T-cell (primary cell): ENCODE measurements around the gene DNAH6. TPM values are rescaled to one million over a fixed set of nuclear protein-coding genes. Genes with fewer than 3 reads are reported as not detected.
A peak's percentile ranks its signal among the peaks of the same experiment; 100 is the strongest.

Source experiments
- ATAC-seq, 4 experiments: fragments of 200-7000 bp in 3 of 4; fragments of 150-1000 bp in 1 of 4; cut with Tn5 transposase; replicated peaks in 1 of 4; 1 replicate in 3 of 4; 2 replicates in 1 of 4; pipeline ENCODE4 v1.10.0; 2021; ENCODE audit warnings: moderate library complexity in 3 of 4, mild to moderate bottlenecking in 2 of 4, moderate number of reproducible peaks in 1 of 4
- CTCF ChIA-PET, 2 donors: fragments of 300-600 bp; sonication (Branson Sonifier 250); formaldehyde crosslinking; loops; one replicate each; lab custom pipeline; 2022; ENCODE audit warnings: antibody characterized with exemption in 2 of 2; lab: Charles Lee
- POLR2A ChIA-PET, 2 donors: fragments of 300-600 bp; sonication (Branson Sonifier 250); formaldehyde crosslinking; loops; one replicate each; lab custom pipeline; 2022; ENCODE audit warnings: antibody characterized with exemption in 2 of 2; lab: Charles Lee
- DNase-seq, 35 experiments: peaks; one replicate each; pipeline versions ENCODE4 v3.0.0 to v3.0.0-alpha.2; 2013 to 2023
- H3K27ac ChIP-seq: one replicate; pipeline ENCODE4 v1.5.1; 2013; ENCODE audit warnings: low read length
- H3K27me3 ChIP-seq, 2 experiments: replicated peaks in 1 of 2; 1 replicate in 1 of 2; 2 replicates in 1 of 2; pipeline versions ENCODE4 v1.6.1 to v1.7.0; 2013; ENCODE audit warnings: low read length in 1 of 2, mixed read lengths in 1 of 2; ENCODE audit not compliant: control insufficient read depth in 2 of 2, insufficient read depth in 2 of 2; ENCODE audit errors: extremely low read depth in 1 of 2
- H3K36me3 ChIP-seq, 2 donors: 1 replicate in 1 of 2; 2 replicates in 1 of 2; pipeline versions ENCODE4 v1.6.1 to v1.7.0; 2013; ENCODE audit warnings: low read length in 1 of 2; ENCODE audit not compliant: control insufficient read depth in 2 of 2, insufficient read depth in 1 of 2; ENCODE audit errors: extremely low read depth in 1 of 2
- H3K4me1 ChIP-seq, 2 experiments: 1 replicate in 1 of 2; 2 replicates in 1 of 2; pipeline versions ENCODE4 v1.6.1 to v1.7.0; 2013; ENCODE audit warnings: low read length in 2 of 2, mixed read lengths in 1 of 2; ENCODE audit not compliant: insufficient read depth in 2 of 2, control insufficient read depth in 1 of 2; ENCODE audit errors: extremely low read depth in 1 of 2
- H3K4me3 ChIP-seq, 2 donors: 1 replicate in 1 of 2; 2 replicates in 1 of 2; pipeline versions ENCODE4 v1.5.1 to v1.7.0; 2013; ENCODE audit warnings: mild to moderate bottlenecking in 2 of 2, low read length in 1 of 2, moderate library complexity in 1 of 2; ENCODE audit not compliant: control insufficient read depth in 1 of 2; ENCODE audit errors: extremely low read depth in 1 of 2
- H3K9me3 ChIP-seq: 2 replicates; pipeline ENCODE4 v1.7.0; 2013
- H3K27ac Mint-ChIP-seq, 2 donors: one replicate each; pipeline ENCODE4 v1.8.0; 2020 to 2021; ENCODE audit warnings: mild to moderate bottlenecking in 2 of 2, mixed read lengths in 2 of 2
- H3K27me3 Mint-ChIP-seq, 2 donors: one replicate each; pipeline ENCODE4 v1.8.0; 2021 to 2022; ENCODE audit warnings: mixed read lengths in 2 of 2
- H3K36me3 Mint-ChIP-seq: one replicate; pipeline ENCODE4 v1.8.0; 2021; ENCODE audit warnings: mixed read lengths
- H3K4me1 Mint-ChIP-seq, 3 donors: one replicate each; pipeline ENCODE4 v1.8.0; 2020 to 2022; ENCODE audit warnings: mixed read lengths in 3 of 3, mild to moderate bottlenecking in 1 of 3
- H3K4me3 Mint-ChIP-seq, 3 donors: one replicate each; pipeline ENCODE4 v1.8.0; 2020 to 2022; ENCODE audit warnings: mild to moderate bottlenecking in 3 of 3, mixed read lengths in 3 of 3, moderate library complexity in 3 of 3
- H3K9me3 Mint-ChIP-seq, 3 donors: one replicate each; pipeline ENCODE4 v1.8.0; 2020 to 2022; ENCODE audit warnings: mixed read lengths in 3 of 3
- WGBS: methylation state at CpG from one replicate; pipeline ENCODE4 v1.1.5; 2013; ENCODE audit warnings: missing lambda C conversion rate; ENCODE audit not compliant: insufficient coverage; 5-methylcytosine and 5-hydroxymethylcytosine counted together
- total RNA-seq, 35 experiments: library from RNA in 6 of 35; stranded (reverse) in 6 of 35; fragments of 120-200 nt in 1 of 35; gene quantifications; one replicate each; pipeline versions ENCODE4 v1.2.1 to v1.2.4 and lab custom pipeline; 2013 to 2026

Gene DNAH6
- total RNA-seq, 5 donors from 2014 or later (not counting 1 experiment from before 2014, with no cell fraction given), result 0.44 to 2.0 (median 1.2) TPM

DNA sequence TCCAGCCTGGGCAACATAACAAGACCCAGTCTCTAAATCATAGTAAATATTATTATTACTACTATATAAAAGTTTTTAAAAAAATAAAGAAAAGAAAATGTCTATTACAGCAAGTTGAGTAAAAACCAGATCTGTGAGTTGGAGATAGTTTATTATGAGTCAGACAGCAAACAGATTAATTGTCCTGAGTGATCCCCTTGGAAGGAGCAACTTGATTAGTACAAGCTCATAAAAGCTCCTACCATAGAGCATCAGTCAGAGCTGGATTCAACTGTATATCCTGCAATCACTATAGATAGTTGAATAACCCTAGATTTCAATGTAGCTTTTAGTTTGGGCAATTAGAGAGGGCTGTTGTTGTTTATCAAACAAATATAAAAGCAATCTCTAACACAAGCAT is 280.5 kb downstream of the DNAH6 start:
- Mint-ChIP-seq H3K9me3 (peaks cover 0 to 16% (median under 1%) of the 10 kb centered on the region in 3 donors), H3K4me3 (no peak overlapping the region), H3K27ac (peak overlapping the region in 1 of 2 donors; percentile 5), H3K27me3 (no peaks in the 10 kb centered on the region), H3K36me3 (peaks cover 5% of the 10 kb centered on the region), H3K4me1 (peaks cover 16 to 36% (median 31%) of the 10 kb centered on the region in 3 donors)
- Histone ChIP-seq H3K36me3 (no peaks in the 10 kb centered on the region), H3K27ac (no peak overlapping the region), H3K27me3 (no peaks in the 10 kb centered on the region), H3K9me3 (no peaks in the 10 kb centered on the region), H3K4me3 (no peak overlapping the region), H3K4me1 (peaks cover 2 to 7% of the 10 kb centered on the region in 2 experiments)
- POLR2A ChIA-PET, result interaction anchor here in 1 of 2 donors (0.8 kb wide), 1 partner anchor 18 kb away, joined by 3 read pairs; no protein-coding TSS in a partner anchor
- CTCF ChIA-PET, result interaction anchor here in 1 of 2 donors (0.6 kb wide), 1 partner anchor 85 kb away, joined by 5 read pairs; no protein-coding TSS in a partner anchor
- ATAC-seq (no peak), DNase-seq (no peak)

DNA sequence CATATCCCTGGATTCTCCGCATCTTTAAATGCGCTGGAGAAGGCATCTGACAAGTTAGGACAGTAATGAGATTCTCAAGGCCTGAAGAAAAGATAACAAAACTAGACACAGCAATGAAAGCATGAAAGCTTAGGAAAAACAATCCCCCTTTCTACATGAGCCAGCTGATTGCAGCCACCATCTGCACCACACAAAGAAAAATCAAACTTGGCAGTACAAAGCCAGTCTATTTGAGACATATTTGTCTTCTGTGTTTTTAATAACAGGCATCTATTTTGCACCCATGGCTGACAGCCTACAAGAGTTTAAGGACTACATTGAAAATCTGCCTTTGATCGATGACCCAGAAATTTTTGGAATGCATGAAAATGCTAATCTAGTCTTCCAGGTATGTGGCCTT is 281.0 kb downstream of the DNAH6 start:
- no peak overlapping the region for H3K27ac ChIP-seq
- 100% methylated on average over 2 of the region's 3 CpGs for whole genome bisulfite sequencing
- peaks cover 5% of the 10 kb centered on the region for H3K36me3 Mint-ChIP-seq
- ATAC-seq (no peak), DNase-seq (no peak)
- H3K4me1 Mint-ChIP-seq, result peaks cover 21 to 36% (median 36%) of the 10 kb centered on the region in 3 donors
- H3K9me3 Mint-ChIP-seq, result peaks cover 0 to 13% (median 4%) of the 10 kb centered on the region in 3 donors
- peaks cover 2 to 7% of the 10 kb centered on the region in 2 experiments for H3K4me1 ChIP-seq
- H3K27me3 ChIP-seq, result no peaks in the 10 kb centered on the region
- peak overlapping the region in 1 of 2 donors; percentile 5 for H3K27ac Mint-ChIP-seq
- H3K9me3 ChIP-seq, result no peaks in the 10 kb centered on the region
- ChIA-PET POLR2A (interaction anchor here in 1 of 2 donors (0.8 kb wide), 1 partner anchor 17 kb away, joined by 3 read pairs; no protein-coding TSS in a partner anchor), CTCF (no interaction called here)
- H3K36me3 ChIP-seq, result no peaks in the 10 kb centered on the region
- H3K4me3 ChIP-seq, result no peak overlapping the region
- no peaks in the 10 kb centered on the region for H3K27me3 Mint-ChIP-seq
- H3K4me3 Mint-ChIP-seq, result no peak overlapping the region

- peak overlapping the region; percentile 58 to 68 for H3K27ac Mint-ChIP-seq
- peaks cover 21 to 36% (median 36%) of the 10 kb centered on the region in 3 donors for H3K4me1 Mint-ChIP-seq
- CTCF ChIA-PET, result interaction anchor here in 1 of 2 donors (1.0 kb wide), 1 partner anchor 17 kb away, joined by 5 read pairs; no protein-coding TSS in a partner anchor
- H3K4me3 ChIP-seq, result no peak overlapping the region
- no CpG with 5 or more reads among the region's 1 CpG for WGBS
- DNase-seq, result no peak
- ATAC-seq, result peak in 1 of 4 experiments; percentile 12
- no peaks in the 10 kb centered on the region for H3K36me3 Mint-ChIP-seq
- POLR2A ChIA-PET, result no interaction called here
- no peaks in the 10 kb centered on the region for H3K27me3 Mint-ChIP-seq
- no peaks in the 10 kb centered on the region for H3K36me3 ChIP-seq
- no peaks in the 10 kb centered on the region for H3K9me3 ChIP-seq
- peaks cover 0 to 10% (median 3%) of the 10 kb centered on the region in 3 donors for H3K9me3 Mint-ChIP-seq
- H3K27ac ChIP-seq, result no peak overlapping the region
- peak overlapping the region in 2 of 3 donors; percentile 37 to 52 for H3K4me3 Mint-ChIP-seq
- H3K27me3 ChIP-seq, result no peaks in the 10 kb centered on the region
- peaks cover 2 to 7% of the 10 kb centered on the region in 2 experiments for H3K4me1 ChIP-seq
These were observed 283.5 kb downstream of the DNAH6 start for GRCh38 chr2:84799772-84800171.

DNA sequence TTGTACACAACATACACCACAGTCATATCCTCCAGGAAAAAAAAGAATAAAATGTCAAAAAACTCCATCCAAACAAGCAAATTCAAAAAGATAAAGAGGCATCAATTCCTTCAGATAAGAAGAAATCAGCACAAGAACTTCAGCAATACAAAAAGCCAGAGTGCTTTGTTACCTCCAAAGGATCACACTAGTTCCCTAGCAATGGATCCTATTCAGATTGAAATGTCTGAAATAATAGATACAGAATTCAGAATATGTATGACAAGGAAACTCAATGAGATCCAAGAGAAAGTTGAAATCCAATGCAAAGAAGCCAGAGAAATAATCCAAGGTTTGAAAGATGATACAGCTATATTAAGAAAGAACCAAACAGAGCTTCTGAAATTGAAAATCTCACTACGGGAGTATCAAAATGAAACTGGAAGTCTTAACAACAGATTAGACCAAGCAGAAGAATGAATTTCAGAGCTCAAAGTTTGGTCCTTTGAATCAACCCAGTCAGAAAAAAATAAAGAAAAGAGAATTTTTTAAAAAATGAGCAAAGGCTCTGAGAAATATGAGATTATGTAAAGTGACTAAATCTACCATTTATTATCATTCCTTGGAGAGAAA is 284.0 kb downstream of the DNAH6 start:
- ChIA-PET POLR2A (no interaction called here), CTCF (interaction anchor here in 1 of 2 donors (1.0 kb wide), 1 partner anchor 17 kb away, joined by 5 read pairs; no protein-coding TSS in a partner anchor)
- Histone ChIP-seq H3K4me1 (peaks cover 2 to 7% of the 10 kb centered on the region in 2 experiments), H3K36me3 (no peaks in the 10 kb centered on the region), H3K4me3 (no peak overlapping the region), H3K27me3 (no peaks in the 10 kb centered on the region), H3K27ac (no peak overlapping the region), H3K9me3 (no peaks in the 10 kb centered on the region)
- Mint-ChIP-seq H3K36me3 (no peaks in the 10 kb centered on the region), H3K27me3 (no peaks in the 10 kb centered on the region), H3K9me3 (peaks cover 0 to 10% (median 3%) of the 10 kb centered on the region in 3 donors), H3K27ac (peak overlapping the region; percentile 58 to 68), H3K4me1 (peaks cover 25 to 39% (median 36%) of the 10 kb centered on the region in 3 donors), H3K4me3 (peak overlapping the region; percentile 4 to 52 (median 37))
- no peak for ATAC-seq
- WGBS, result no CpG with 5 or more reads among the region's 1 CpG
- DNase-seq, result no peak

DNA sequence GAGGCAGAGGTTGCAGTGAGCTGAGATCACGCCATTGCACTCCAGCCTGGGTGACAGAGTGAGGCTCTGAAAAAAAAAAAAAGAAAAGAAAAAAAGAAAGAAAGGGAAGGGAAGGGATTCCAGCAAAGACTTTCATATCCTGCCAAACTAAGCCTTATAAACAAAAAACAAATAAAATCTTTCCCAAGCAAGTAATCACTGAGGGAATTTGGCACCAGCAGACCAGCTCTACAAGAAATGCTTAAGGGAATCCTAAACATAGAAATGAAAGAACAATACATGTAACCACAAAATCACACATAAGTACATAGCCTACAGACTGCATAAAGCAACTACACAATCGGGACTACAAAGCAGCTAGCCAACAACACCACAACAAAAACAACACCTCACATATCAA is 285.5 kb downstream of the DNAH6 start:
- ATAC-seq, result no peak
- ChIA-PET CTCF (no interaction called here), POLR2A (no interaction called here)
- Mint-ChIP-seq H3K9me3 (peaks cover 0 to 10% (median 3%) of the 10 kb centered on the region in 3 donors), H3K4me1 (peaks cover 38 to 49% (median 39%) of the 10 kb centered on the region in 3 donors), H3K4me3 (no peak overlapping the region), H3K27ac (peak overlapping the region in 1 of 2 donors; percentile 0), H3K27me3 (no peaks in the 10 kb centered on the region), H3K36me3 (no peaks in the 10 kb centered on the region)
- WGBS, result 83% methylated on average over 1 of the region's 2 CpGs
- no peak overlapping the region for H3K27ac ChIP-seq
- peaks cover 7% of the 10 kb centered on the region in 2 experiments for H3K4me1 ChIP-seq
- no peaks in the 10 kb centered on the region for H3K36me3 ChIP-seq
- H3K4me3 ChIP-seq, result no peak overlapping the region
- DNase-seq, result no peak
- H3K9me3 ChIP-seq, result no peaks in the 10 kb centered on the region
- no peaks in the 10 kb centered on the region for H3K27me3 ChIP-seq

DNA sequence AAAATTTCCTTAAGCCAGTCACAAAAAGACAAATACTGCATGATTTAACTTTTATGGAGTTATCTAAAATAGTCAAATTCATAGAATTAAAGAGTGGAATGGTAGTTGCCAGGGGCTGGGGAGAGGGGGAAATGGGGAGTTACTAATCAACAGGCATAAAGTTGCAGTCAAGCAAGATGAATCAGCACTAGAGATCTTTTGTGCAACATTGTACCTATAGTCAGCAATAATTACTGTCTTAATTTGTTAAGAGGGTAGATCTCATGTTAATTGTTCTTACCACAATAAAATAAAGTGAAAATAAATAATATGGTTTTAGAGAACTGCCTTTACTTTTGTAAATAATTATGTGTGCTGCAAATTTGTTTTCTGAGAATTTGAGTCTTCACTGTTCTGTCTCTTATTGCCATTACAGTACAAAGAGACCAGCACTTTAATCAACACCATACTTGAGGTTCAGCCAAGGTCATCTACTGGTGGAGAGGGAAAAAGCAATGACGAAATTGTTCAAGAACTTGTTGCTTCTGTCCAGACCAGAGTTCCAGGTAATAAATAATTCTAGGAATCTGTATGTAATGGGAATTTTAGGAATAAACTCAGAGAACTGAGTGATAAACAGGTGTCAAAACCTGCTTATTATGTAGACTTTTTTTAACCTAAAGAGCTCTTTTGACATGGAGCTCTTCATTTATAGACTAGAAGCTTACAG is 289.1 kb downstream of the DNAH6 start:
- H3K27ac Mint-ChIP-seq, result peak overlapping the region in 1 of 2 donors; percentile 8

More for the DNA sequence above, 289.1 kb downstream of the DNAH6 start:
- ATAC-seq, result no peak
- Mint-ChIP-seq H3K27me3 (no peaks in the 10 kb centered on the region), H3K36me3 (no peaks in the 10 kb centered on the region), H3K9me3 (peaks cover 0 to 10% (median 3%) of the 10 kb centered on the region in 3 donors), H3K4me1 (peaks cover 24 to 41% (median 40%) of the 10 kb centered on the region in 3 donors), H3K4me3 (no peak overlapping the region)
- H3K9me3 ChIP-seq, result no peaks in the 10 kb centered on the region
- DNase-seq, result no peak
- H3K4me1 ChIP-seq, result peaks cover 0 to 5% of the 10 kb centered on the region in 2 experiments
- H3K36me3 ChIP-seq, result no peaks in the 10 kb centered on the region
- H3K27ac ChIP-seq, result no peak overlapping the region
- CTCF ChIA-PET, result interaction anchor here in 1 of 2 donors (0.6 kb wide), 1 partner anchor 200 kb away, joined by 5 read pairs; no protein-coding TSS in a partner anchor
- POLR2A ChIA-PET, result no interaction called here
- WGBS, result 80% methylated on average over 1 of the region's 1 CpG
- no peak overlapping the region for H3K4me3 ChIP-seq
- no peaks in the 10 kb centered on the region for H3K27me3 ChIP-seq
